Lower lobe of right lung (tissue), 2 donors: ENCODE data around the gene ATXN1. TPM values are rescaled to one million over a fixed set of nuclear protein-coding genes. Genes with fewer than 3 reads are reported as not detected.

Experiments used
- ATAC-seq, 2 donors: fragments of 200-7000 bp; cut with Tn5 transposase; one replicate each; pipeline ENCODE4 v1.9.1; 2020 to 2022; ENCODE audit warnings: mild to moderate bottlenecking in 2 of 2, moderate library complexity in 2 of 2
- DNase-seq: peaks from one replicate; pipeline ENCODE4 v3.0.0-alpha.2; 2020
- H3K27ac ChIP-seq: fragments of 200-600 bp; one replicate; pipeline ENCODE4 v1.8.0; 2022
- H3K27me3 ChIP-seq: fragments of 200-600 bp; one replicate; pipeline ENCODE4 v1.8.0; 2022; ENCODE audit warnings: low read depth
- H3K36me3 ChIP-seq: fragments of 200-600 bp; one replicate; pipeline ENCODE4 v1.8.0; 2022; ENCODE audit warnings: mild to moderate bottlenecking
- H3K4me1 ChIP-seq: fragments of 200-600 bp; one replicate; pipeline ENCODE4 v1.8.0; 2022
- H3K4me3 ChIP-seq: fragments of 200-600 bp; one replicate; pipeline ENCODE4 v1.8.0; 2022; ENCODE audit warnings: mild to moderate bottlenecking
- H3K9me3 ChIP-seq: fragments of 200-600 bp; one replicate; pipeline ENCODE4 v1.8.0; 2022
- intact Hi-C: fragments of 100-400 bp; cut with DNase I; formaldehyde crosslinking; loops from one replicate; pipeline ENCODE4 v1.11.0; 2022
- total RNA-seq: library from RNA; stranded (reverse); fragmentation: NEBNext Ultra II Directional; extraction: Animal tissue kit (Norgen Biotek cat#: 25700); gene quantifications from one replicate; pipeline ENCODE4 v1.2.1, GENCODE V29; 2021
- TF ChIP-seq, protein P1 (sequence below): fragments of 200-600 bp; IDR thresholded peaks from one replicate; pipeline ENCODE4 v1.8.0; 2022; ENCODE audit warnings: antibody characterized with exemption, mild to moderate bottlenecking
- donor health status: DM: no; HTN: yes; CAD: no; lungs with severe emphysema.

Gene ATXN1
- total RNA-seq, 1 donor from 2014 or later, result 75.9 TPM

GRCh38 chr6:16296061-16296670 lies 465.1 kb downstream of the ATXN1 start:
- intact Hi-C loops, result no loop called here
- H3K4me1 ChIP-seq, result no peaks in the 10 kb centered on the region
- H3K27me3 ChIP-seq, result no peaks in the 10 kb centered on the region

GRCh38 chr6:16295471-16295870 lies 465.8 kb downstream of the ATXN1 start:
- ATAC-seq, result no peak
- no peak for DNase-seq
- Histone ChIP-seq H3K9me3 (no peaks in the 10 kb centered on the region), H3K36me3 (peaks cover 19% of the 10 kb centered on the region), H3K27me3 (no peaks in the 10 kb centered on the region), H3K4me1 (no peaks in the 10 kb centered on the region), H3K27ac (no peak overlapping the region), H3K4me3 (no peak overlapping the region)
- intact Hi-C loops, result no loop called here
- TF ChIP-seq, protein P1, sequence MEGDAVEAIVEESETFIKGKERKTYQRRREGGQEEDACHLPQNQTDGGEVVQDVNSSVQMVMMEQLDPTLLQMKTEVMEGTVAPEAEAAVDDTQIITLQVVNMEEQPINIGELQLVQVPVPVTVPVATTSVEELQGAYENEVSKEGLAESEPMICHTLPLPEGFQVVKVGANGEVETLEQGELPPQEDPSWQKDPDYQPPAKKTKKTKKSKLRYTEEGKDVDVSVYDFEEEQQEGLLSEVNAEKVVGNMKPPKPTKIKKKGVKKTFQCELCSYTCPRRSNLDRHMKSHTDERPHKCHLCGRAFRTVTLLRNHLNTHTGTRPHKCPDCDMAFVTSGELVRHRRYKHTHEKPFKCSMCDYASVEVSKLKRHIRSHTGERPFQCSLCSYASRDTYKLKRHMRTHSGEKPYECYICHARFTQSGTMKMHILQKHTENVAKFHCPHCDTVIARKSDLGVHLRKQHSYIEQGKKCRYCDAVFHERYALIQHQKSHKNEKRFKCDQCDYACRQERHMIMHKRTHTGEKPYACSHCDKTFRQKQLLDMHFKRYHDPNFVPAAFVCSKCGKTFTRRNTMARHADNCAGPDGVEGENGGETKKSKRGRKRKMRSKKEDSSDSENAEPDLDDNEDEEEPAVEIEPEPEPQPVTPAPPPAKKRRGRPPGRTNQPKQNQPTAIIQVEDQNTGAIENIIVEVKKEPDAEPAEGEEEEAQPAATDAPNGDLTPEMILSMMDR, result no peak

More at GRCh38 chr6:16296061-16296670, 465.1 kb downstream of the ATXN1 start:
- no peak overlapping the region for H3K27ac ChIP-seq
- no peak overlapping the region for H3K4me3 ChIP-seq
- DNase-seq, result no peak
- H3K36me3 ChIP-seq, result peaks cover 19% of the 10 kb centered on the region
- no peaks in the 10 kb centered on the region for H3K9me3 ChIP-seq
- ATAC-seq, result no peak
- TF ChIP-seq, protein P1, result no peak

DNA sequence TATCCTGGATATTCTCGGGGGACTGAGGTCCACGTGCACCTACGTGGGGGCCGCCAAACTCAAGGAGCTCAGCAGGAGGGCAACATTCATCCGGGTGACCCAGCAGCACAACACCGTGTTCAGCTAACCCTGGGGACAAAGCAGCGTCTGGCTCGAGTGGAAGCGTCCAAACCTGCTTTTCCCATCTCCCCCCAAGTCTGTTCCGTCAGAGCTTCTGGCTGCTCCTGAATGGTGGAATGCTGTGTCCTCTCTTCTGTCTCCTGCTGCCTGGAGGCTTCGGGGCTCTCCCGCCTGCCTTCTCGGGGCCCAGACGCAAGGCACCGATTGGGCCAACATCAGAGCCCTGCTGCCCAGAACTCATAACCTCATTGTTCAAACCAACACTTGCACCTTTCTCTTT lies 466.2 kb downstream of the ATXN1 start:
- Histone ChIP-seq H3K4me1 (no peaks in the 10 kb centered on the region), H3K27me3 (no peaks in the 10 kb centered on the region), H3K9me3 (no peaks in the 10 kb centered on the region), H3K4me3 (no peak overlapping the region), H3K36me3 (peaks cover 19% of the 10 kb centered on the region), H3K27ac (no peak overlapping the region)
- intact Hi-C loops, result no loop called here
- ATAC-seq (no peak), DNase-seq (no peak)
- TF ChIP-seq, protein P1, result no peak

DNA sequence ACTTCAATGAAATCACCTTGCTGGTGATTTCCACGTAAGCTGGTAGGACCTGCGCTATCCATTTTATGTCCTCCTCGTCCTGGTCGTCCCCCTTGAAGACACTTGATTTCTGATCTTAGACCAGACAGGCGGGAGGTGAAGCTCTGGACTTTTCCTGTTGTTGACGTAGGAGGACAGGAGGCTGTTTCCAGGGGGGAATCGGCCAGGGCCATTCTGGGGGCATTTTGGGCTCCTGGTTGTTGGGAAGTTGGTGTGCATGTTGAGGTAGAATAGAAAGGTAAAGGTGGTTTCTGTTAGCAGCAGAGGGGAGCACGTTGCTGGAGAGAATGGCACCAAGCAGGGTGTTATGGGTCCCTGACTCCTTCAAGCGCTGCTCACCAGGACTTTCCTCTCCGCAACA lies 466.9 kb downstream of the ATXN1 start:
- Histone ChIP-seq H3K4me1 (no peaks in the 10 kb centered on the region), H3K4me3 (no peak overlapping the region), H3K36me3 (peaks cover 19% of the 10 kb centered on the region), H3K27ac (no peak overlapping the region), H3K9me3 (no peaks in the 10 kb centered on the region), H3K27me3 (no peaks in the 10 kb centered on the region)
- ATAC-seq, result no peak
- no peak for DNase-seq
- intact Hi-C loops, result no loop called here
- TF ChIP-seq, protein P1, result no peak

DNA sequence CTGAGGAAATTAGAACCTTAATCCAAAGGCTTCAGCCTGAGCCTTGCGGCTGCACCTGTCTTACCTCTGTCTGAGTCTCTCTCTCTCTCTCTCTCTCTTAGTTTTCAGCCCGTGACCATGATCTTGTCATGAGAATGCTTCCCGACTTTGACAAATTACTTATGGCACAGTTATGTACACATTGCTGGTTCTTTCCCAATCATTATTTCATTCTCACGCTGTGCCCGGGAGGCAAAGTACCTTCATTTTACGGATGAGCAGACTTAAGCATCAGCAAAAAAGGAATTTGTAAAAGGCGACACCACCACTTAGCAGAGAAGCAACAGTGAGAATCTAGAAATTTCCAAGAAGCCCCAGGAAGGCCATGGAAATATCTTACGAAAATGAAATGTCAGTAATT lies 468.3 kb downstream of the ATXN1 start:
- H3K27me3 ChIP-seq, result no peaks in the 10 kb centered on the region
- ATAC-seq (no peak), DNase-seq (no peak)
- intact Hi-C loops, result no loop called here
- H3K36me3 ChIP-seq, result peaks cover 14% of the 10 kb centered on the region
- no peaks in the 10 kb centered on the region for H3K4me1 ChIP-seq
- H3K4me3 ChIP-seq, result no peak overlapping the region
- TF ChIP-seq, protein P1, result no peak
- H3K9me3 ChIP-seq, result no peaks in the 10 kb centered on the region
- H3K27ac ChIP-seq, result no peak overlapping the region
